NOMO-1 (cell line): ENCODE measurements around the gene ENKD1.
A peak's percentile ranks its signal among the peaks of the same experiment; 100 is the strongest.

ENCODE experiments used
- DNase-seq, 2 experiments: peaks; one replicate each; lab custom pipeline; 2025; ENCODE audit not compliant: unreplicated experiment in 2 of 2; lab: John Stamatoyannopoulos, UW

ENKD1 gene

GRCh38 chr16:67679935-67680897, 13.7 kb upstream of the ENKD1 start:
- no peak for DNase-seq

DNA sequence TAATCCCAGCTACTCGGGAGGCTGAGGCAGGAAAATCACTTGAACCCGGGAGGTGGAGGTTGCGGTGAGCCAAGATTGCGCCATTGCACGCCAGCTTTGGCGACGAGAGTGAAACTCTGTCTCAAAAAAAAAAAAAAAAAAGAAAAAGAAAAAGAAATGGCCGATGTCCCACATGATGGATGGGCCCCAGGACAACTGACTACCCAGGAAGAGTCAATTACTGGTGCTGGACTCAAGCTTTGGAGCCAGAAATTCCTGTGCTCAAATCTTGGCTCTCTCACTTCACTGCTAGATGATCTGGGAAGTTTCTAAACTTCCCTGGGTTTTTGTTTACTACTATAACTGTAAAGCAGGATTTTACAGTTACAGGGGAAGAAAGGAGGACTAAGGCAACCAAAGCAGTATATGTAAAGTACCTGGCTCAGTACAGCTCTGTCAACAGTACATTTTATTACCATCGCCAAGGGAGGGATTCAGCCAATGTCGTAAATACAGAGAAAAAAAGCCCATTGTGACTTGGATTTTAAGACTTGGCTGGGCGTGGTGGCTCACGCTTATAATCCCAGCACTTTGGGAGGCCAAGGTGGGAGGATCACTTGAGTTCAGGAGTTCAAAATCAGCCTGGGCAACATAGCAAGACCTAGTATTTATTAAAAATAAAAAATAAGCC, 11.9 kb upstream of the ENKD1 start:
- DNase-seq, result no peak

- no peak for DNase-seq
Measured at GRCh38 chr16:67677712-67678111, 11.2 kb upstream of the ENKD1 start.

DNA sequence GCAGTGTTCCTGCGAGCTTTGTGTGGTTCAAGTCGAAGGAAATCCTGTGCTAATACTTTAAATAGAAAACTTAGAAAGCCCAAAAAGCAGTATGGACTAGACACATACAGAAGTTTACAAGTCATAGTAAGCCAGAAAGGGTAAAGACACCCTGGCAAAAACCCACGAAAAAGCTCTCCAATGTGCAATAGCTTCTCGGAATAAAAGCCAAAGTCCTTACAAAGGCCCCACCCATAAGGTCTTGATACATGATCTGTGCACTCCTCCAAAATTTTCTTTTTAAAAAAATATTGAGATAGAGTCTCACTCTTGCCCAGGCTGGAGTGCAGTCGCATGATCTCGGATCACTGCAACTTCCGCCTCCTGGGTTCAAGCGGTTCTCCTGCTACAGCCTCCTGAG, 10.4 kb upstream of the ENKD1 start:
- no peak for DNase-seq

GRCh38 chr16:67676516-67676915, 10.0 kb upstream of the ENKD1 start:
- DNase-seq, result no peak

- no peak for DNase-seq
Measured at GRCh38 chr16:67675999-67676398, 9.4 kb upstream of the ENKD1 start.

- no peak for DNase-seq
Measured at GRCh38 chr16:67675579-67675935, 9.0 kb upstream of the ENKD1 start.

GRCh38 chr16:67674851-67675578, 8.5 kb upstream of the ENKD1 start:
- no peak for DNase-seq

DNA sequence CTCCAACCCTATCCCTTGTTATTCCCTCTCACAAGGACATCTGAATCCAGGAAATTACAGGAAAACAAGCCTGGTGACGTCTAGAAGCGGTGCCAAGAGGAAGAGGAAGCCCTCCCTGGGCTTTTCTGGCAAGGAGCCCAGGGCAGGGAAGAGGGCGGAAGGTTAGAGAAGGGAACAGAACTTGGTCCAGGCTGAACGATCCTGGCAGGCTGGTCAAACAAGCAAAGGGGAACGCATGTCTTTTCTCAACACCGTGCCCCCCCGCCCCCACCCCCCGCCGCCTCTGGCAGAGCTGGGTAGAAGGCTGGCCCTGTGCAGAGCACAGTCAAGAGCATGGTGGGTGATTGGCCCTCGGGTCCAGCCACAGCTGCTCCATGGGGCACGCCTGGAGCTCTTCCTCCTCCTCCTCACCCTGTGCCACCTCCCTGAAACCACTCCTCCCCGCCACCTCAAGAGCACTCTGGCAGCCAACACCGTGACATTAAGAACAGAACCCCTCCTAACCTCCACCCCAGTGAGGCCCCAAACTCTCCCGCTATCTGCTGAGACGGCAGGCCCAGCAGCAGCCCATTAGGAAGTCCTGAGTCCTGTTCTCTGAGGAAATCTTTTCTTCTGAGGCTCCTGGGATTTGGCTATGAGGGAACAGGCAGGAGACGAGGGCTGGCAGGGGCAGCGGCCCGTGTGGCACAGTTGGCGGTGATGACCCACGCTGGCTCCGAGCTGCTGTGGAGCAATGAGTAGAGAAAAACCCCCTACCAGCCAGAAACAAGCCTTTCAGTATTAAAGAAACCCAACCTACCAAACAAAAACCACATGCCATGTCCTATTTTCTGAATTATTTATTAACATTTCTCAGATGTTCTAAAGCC, 7.4 kb upstream of the ENKD1 start:
- DNase-seq, result peak; percentile 1

GRCh38 chr16:67672739-67673662, 6.5 kb upstream of the ENKD1 start:
- peak; percentile 41 to 42 for DNase-seq

DNA sequence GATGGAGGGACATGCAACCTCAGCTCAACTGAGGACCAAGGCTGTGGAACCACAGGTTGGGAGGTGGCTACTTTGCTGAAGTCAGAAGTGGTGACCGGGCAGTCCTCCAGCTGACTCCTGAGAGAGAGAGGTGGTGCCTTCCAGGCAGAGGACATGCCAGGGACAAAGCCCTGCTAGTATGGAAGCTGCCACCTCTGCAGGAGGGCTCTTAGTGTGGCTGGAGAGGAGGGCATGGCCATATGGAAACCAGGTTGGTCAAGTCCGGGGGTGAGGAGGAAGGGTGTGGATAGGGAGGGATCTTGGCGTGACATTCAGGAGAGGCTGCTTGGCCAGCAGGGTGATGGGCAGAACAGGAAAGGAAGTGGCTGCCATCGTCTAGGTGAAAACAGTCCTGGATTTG, 5.8 kb upstream of the ENKD1 start:
- DNase-seq, result no peak

DNA sequence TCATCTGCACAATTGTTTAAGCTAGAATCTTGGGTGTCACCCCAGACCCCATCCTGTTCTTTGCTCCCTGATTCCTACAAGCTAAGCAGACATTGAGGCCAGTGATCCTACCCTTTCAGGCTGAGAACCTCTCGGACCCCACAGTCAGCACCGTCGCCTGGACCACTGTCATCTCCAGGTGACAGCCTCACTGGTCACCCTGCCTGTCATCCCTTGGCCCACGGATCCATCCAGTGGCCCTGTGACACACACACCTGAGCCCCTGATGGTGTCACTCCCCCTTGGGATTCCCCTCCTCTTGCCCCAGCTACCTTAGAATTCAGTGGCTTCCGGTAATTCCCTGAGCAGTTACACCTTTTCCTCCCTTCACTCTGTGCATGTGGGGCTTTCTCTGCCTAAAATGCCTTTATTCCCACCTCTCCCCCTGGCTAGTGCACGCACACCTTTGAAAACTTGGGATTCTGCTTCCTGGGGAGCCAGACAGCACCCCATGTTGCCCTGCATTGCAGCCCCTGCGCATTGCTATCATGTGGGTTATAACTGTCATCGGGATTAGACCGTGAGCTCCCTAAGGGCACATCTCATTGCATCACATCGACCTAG, 3.0 kb upstream of the ENKD1 start:
- DNase-seq, result no peak

DNA sequence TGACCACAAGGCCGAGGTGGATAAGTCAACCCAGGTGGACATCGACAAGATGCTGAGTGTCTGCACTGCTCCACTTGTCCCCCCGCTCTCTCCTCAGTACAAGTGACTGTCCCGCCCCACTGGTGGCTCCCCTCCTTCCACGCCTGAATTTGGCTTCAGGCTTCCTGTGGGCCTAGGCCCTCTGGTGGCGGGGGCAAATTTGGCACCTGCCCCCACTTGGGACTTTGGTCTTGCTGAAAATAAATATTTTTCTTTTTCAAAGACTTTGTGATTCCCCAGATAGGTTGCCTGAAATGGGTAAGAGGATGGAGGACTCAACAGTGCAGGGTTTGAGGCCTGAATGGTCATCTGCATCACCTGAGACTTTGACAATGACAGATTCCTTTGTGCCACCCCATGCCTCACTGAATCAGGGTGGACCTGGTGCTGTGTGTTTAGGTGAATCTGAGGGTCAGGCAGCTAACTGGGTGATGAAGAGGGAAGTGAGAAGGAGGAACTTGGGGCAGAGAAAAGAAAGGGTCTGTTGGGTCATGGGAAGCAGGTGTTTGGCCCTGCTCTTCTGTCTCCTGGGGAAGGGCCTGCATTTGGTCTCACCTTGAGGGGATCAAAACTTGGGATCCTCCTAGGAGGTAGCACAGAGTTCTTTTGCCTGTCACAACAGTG, 2.1 kb upstream of the ENKD1 start:
- DNase-seq, result peak; percentile 17 to 25

DNA sequence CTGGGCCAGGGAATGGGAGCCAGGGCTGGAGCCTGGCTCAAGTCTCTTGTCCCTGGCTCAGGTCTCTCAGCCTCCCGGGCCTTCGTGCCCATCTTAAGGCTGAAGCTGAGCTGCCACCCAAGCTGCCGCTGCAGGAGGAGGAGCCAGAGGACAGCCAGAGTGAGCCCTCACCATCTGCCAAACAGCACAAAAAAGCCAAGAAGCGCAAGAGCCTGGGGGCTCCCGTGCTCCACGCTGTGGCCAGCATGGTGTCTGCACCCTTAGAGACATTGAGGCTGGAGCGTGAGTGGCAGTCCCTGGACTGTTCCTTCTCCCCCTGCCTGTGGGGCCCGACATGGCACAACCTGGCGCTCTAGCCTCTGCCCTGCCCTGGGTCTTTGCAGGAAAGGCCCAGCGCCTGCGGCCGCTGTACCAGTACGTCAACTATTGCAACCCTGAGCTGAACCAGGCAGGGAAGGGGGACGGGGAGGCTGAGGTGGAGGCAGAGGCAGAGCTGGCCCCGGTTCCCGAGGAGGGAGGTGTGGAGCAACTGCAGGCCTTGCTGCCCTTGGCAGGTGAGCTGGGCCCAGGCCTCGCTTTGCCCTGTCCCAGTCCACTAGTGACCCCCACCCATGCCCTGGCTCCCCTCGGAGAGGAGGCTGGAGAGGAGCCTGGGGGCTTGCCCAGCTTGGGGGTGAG, 1.4 kb upstream of the ENKD1 start:
- DNase-seq, result peak; percentile 94 to 97

DNA sequence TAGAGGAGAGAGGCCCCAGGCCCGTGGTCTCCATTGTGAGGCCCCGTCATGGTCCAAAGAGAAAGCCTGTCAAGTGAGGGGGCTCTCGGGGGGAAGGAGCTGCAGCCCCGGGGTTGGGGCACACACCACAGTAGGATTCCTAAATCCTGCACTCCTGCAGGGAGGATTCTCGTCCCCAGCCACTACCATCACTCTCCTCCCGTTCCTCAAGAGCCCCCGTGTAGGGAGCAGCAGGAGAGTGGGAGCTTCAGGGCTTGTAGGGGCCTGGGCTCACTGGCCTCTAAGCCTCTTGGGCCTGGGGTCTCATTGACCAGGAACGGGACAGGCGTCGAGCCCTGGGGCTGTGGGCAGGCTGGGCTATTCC, 885 bp upstream of the ENKD1 start:
- no peak for DNase-seq

- DNase-seq, result no peak
Measured at GRCh38 chr16:67666032-67666551, 458 bp downstream of the ENKD1 start.

- no peak for DNase-seq
Measured at GRCh38 chr16:67665598-67665997, 952 bp downstream of the ENKD1 start.

DNA sequence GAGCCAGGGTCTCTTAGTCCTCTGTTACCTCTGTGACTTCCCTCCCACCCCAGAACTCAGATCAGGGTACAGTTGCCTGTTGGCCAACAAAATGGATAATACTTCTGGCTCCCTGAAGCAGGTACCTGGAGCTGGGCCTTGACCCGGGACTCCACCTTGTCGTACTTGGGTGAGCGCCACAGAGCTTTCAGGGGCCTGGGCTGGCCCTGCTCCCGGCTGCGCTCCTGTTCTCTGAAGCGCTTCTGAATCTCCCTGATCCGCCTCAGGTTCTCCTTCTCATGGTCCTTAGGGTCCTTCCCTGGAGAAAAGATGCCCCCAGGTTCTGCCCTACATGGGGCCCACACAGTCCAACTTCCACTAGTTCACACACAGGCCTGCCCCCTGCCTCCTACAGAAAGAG, 1.7 kb downstream of the ENKD1 start:
- no peak for DNase-seq
